Mesothelial cell of epicardium (in vitro differentiated cells): ENCODE measurements around the gene PRKN. TPM values are rescaled to one million over a fixed set of nuclear protein-coding genes. Genes with fewer than 3 reads are reported as not detected.

ENCODE experiments used
- DNase-seq, 2 experiments: peaks; one replicate each; pipeline ENCODE4 v3.0.0; 2021; ENCODE audit warnings: low spot score in 2 of 2; ENCODE audit not compliant: unreplicated experiment in 2 of 2
- H3K27ac Mint-ChIP-seq: 2 replicates; pipeline ENCODE4 v1.8.0; 2021; ENCODE audit warnings: mixed read lengths
- H3K27me3 Mint-ChIP-seq: 2 replicates; pipeline ENCODE4 v1.8.0; 2021; ENCODE audit warnings: low read depth, mixed read lengths
- H3K36me3 Mint-ChIP-seq: 2 replicates; pipeline ENCODE4 v1.8.0; 2021; ENCODE audit warnings: mixed read lengths
- H3K4me1 Mint-ChIP-seq: 2 replicates; pipeline ENCODE4 v1.8.0; 2021; ENCODE audit warnings: mixed read lengths
- H3K4me3 Mint-ChIP-seq: 2 replicates; pipeline ENCODE4 v1.8.0; 2021; ENCODE audit warnings: mild to moderate bottlenecking, moderate library complexity, mixed read lengths
- H3K9me3 Mint-ChIP-seq: 2 replicates; pipeline ENCODE4 v1.8.0; 2021; ENCODE audit warnings: mixed read lengths
- CTCF ChIP-seq: fragments of 200-600 bp; sonication (generic); IDR thresholded peaks from one replicate; pipeline ENCODE4 v1.5.0; 2021; ENCODE audit warnings: antibody characterized with exemption; ENCODE audit not compliant: unreplicated experiment
- total RNA-seq: library from RNA; stranded (reverse); gene quantifications from 3 replicates; pipeline ENCODE4 v1.2.1, GENCODE V29; 2021

Gene PRKN
- total RNA-seq, 1 donor from 2014 or later, result 7.6 TPM

- Mint-ChIP-seq H3K4me3 (no peak overlapping the region), H3K9me3 (no peaks in the 10 kb centered on the region), H3K27ac (no peak overlapping the region), H3K4me1 (no peaks in the 10 kb centered on the region), H3K27me3 (no peaks in the 10 kb centered on the region), H3K36me3 (no peaks in the 10 kb centered on the region)
- TF ChIP-seq CTCF, result no peak
- DNase-seq, result no peak
Observed at GRCh38 chr6:161961046-161961445, 766.5 kb downstream of the PRKN start.

DNA sequence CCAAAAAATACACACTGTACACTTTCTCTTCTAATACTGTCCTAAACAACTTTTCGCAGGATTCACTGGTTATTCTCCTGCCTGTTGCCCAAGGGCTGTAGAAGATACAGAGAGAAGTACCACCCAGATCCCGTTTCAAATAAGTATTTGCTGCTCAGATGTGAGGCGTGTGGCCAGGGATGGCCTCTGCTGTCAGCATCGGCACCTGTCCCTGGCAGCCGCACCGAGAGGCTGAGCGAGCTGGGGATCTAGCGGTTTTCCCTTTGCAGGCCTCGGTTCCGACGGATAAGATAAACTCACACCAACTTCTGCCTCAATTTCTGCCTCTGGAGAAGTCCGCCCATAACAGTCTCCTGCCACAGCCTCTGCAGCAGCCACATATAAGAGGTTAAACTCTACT, 768.5 kb downstream of the PRKN start:
- no peak overlapping the region for H3K4me3 Mint-ChIP-seq
- no peak overlapping the region for H3K27ac Mint-ChIP-seq
- no peaks in the 10 kb centered on the region for H3K36me3 Mint-ChIP-seq

DNA sequence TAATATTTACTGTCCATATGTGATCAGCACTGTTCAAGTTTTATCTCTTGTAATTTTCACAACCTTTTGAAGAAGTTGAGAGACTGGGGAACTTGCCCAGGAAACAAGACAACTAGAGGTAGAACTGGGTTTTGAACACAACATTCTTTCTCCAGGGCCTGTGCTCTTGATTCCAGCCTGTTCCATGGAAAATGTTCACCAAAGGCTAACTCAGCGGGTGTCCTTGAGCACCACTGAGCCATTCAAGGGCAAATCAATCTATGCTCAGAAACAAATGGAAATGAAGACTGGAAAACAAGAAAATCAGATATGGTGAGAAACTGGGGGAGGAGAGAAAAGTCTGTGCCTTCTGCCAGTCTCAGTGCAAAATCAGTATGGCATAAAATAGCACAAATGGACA, 771.5 kb downstream of the PRKN start:
- no peaks in the 10 kb centered on the region for H3K27me3 Mint-ChIP-seq
- H3K4me3 Mint-ChIP-seq, result no peak overlapping the region
- no peaks in the 10 kb centered on the region for H3K36me3 Mint-ChIP-seq
- no peak overlapping the region for H3K27ac Mint-ChIP-seq
- no peak for TF ChIP-seq CTCF
- DNase-seq, result no peak
- peaks cover 3% of the 10 kb centered on the region for H3K4me1 Mint-ChIP-seq
- H3K9me3 Mint-ChIP-seq, result no peaks in the 10 kb centered on the region

More for the DNA sequence above, 768.5 kb downstream of the PRKN start:
- TF ChIP-seq CTCF, result no peak
- Mint-ChIP-seq H3K27me3 (no peaks in the 10 kb centered on the region), H3K4me1 (no peaks in the 10 kb centered on the region), H3K9me3 (no peaks in the 10 kb centered on the region)
- DNase-seq, result no peak

- TF ChIP-seq CTCF, result no peak
- H3K27me3 Mint-ChIP-seq, result no peaks in the 10 kb centered on the region
- peaks cover 5% of the 10 kb centered on the region for H3K9me3 Mint-ChIP-seq
- no peak overlapping the region for H3K27ac Mint-ChIP-seq
- H3K4me3 Mint-ChIP-seq, result no peak overlapping the region
- peaks cover 5% of the 10 kb centered on the region for H3K36me3 Mint-ChIP-seq
- peaks cover 3% of the 10 kb centered on the region for H3K4me1 Mint-ChIP-seq
- DNase-seq, result no peak
Observed at GRCh38 chr6:161954699-161955276, 772.8 kb downstream of the PRKN start.

DNA sequence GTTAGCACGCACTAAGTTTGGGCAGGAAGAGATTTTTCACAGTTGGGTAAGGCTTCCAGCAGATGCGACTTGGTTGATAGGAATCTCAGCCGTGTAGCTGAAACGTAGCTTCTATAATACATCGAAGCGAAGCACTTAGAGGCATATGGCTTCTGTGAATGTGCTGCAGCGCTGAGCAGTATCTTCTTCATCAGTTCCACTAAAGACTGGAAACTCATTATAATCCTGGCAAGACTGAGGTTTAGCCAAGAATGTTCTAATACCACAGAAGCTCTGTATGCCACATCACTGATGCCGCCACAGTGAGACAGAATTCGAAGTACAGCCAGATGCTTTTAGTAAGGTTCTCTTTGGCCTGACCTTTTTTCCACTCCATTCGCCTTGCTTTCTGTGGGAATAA, 773.5 kb downstream of the PRKN start:
- Mint-ChIP-seq H3K27ac (no peak overlapping the region), H3K4me3 (no peak overlapping the region), H3K4me1 (peaks cover 3% of the 10 kb centered on the region), H3K9me3 (peaks cover 8% of the 10 kb centered on the region), H3K36me3 (peaks cover 5% of the 10 kb centered on the region), H3K27me3 (no peaks in the 10 kb centered on the region)
- DNase-seq, result no peak
- TF ChIP-seq CTCF, result no peak

- Mint-ChIP-seq H3K9me3 (peaks cover 8% of the 10 kb centered on the region), H3K4me1 (peaks cover 8% of the 10 kb centered on the region), H3K27me3 (no peaks in the 10 kb centered on the region), H3K4me3 (no peak overlapping the region), H3K36me3 (peaks cover 5% of the 10 kb centered on the region), H3K27ac (no peak overlapping the region)
- DNase-seq, result no peak
- TF ChIP-seq CTCF, result no peak
Observed at GRCh38 chr6:161951126-161951525, 776.4 kb downstream of the PRKN start.
